Suppressor macrophage (primary cell): ENCODE results near the gene HAAO.

Source experiments
- DNase-seq, 4 experiments: peaks; one replicate each; pipeline ENCODE4 v3.0.0-alpha.2; 2020 to 2022

The HAAO gene

DNA sequence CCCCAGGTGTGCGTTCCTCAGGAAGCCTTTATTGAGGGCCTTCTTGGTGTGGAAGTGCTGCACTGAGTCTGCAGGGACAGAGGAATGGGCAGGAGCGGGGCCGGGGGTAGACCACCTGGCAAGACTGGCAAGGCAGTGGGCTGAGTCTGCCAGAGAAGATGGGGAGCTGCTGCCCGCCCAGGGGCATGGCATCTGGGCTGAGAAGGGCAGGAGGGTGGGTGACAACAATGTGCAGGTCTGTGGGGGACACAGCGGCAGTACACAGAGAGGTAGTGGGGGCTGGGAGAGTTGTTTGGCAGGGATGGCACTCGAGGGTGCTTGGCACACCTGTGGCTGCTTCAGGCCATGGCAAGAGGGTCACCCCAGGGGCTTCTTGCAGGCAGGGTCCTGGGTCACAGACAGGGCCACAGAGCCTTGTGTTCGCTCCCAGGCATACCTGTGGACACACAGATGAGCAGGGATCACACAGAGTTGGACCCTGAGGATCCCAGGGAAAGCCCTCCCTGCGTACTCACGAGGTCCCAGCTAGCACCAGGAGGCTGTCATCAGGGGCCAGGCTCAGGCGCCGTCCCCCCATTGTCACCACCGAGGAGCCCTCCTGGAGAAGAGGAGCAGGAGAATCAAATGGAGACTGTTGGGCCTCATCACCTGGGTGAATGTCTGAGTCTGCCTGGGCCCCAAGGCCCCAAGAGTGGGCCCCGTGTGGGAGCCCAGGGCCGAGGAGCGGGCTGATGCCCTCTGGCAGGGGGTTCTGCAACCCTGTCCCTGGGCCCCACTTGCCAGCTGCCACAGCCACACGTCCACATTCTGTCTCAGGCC is 25.1 kb downstream of the HAAO start:
- DNase-seq = no peak

DNA sequence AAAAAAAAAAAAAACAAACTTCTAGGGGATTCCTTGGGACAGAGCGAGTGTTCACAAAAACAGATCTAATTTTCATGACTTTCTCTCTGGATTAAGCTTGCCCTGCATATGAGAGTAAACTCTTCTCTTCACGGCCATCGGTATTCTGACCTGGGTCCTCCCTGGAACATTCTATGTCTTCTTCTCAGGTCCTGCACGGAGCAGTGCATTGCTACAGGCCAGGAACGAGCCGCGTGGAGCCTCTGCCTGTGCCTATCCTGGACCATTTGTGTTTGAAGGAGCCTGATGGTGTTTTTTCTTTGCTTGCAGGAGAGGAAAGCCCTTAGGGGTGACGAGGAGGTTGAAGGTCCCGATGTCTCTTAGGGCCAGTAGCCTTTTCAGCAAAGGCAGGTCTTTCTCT is 26.7 kb downstream of the HAAO start:
- DNase-seq = no peak

DNA sequence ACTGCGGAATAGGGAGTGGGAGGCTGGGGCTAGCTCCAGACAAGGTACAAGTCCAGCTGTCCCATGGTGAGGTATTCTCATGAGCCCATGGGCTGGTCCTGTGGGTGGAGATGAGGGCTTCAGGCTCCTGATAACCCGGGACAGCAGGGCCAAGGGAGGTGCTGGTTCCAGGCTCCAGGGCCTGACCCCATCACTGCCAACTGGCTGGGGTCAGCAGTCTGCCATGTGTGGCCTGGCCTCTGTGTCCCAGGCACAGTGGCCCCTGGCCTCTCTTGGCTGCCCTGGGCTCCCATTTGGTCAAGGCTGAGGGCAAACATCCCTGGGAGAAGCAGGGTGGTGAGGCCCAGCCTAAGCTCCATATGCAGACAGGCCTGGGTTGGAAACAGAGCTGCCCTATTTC is 27.5 kb downstream of the HAAO start:
- DNase-seq = no peak

GRCh38 chr2:42764096-42764495 is 28.3 kb downstream of the HAAO start, which contains the start of gene OXER1:
TSS of gene OXER1 (minus strand) at chr2:42764135. CDS start at chr2:42764062, 73 bp downstream.
- DNase-seq = peak; percentile 82 to 91 (median 89)

DNA sequence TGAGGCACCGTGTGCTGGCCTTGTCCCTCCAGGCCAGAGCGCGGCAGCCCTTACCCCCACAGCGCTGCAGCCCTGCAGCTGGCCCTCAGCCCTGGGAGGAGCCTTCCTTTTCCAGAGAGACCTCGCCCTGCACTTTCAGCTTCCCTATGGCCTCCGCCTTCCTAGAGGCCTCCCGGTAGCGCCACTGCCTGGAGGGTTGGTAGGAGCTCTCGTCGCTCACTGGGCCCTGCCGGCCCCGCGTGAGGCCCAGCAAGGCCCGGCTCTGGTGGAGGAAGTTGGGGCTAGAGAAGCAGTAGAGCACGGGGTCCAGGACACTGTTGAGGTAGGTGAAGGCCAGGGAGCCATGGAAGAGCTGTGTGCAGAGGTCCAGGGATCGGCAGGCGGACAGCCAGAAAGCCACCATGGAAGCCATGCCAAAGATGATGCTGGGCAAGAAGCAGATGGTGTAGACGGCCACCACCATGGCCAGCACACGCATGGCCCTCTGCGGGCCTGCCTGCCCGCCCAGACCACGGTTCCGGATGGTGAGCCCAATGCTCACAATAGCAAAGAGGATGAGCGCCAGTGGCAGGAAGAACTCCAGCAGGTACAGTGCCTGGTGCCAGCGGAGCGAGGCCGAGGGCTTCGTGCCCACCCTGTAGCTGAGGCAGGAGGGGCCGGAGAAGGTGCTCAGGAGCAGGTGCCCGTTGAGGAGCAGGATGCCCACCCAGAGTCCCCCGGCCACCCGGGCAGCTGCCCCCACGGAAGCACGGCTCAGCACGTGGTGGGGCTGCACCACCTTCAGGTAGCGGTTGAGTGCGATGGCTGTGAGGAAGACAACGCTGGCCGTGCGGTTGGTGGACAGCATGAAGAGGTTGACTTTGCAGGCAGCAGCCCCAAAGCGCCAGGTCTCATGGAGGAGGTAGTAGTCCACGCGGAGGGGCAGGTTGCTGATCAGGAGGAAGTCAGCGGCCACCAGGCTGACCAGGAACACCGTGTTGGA is 29.3 kb downstream of the HAAO start:
- DNase-seq = peak in 1 of 4 experiments; percentile 19

DNA sequence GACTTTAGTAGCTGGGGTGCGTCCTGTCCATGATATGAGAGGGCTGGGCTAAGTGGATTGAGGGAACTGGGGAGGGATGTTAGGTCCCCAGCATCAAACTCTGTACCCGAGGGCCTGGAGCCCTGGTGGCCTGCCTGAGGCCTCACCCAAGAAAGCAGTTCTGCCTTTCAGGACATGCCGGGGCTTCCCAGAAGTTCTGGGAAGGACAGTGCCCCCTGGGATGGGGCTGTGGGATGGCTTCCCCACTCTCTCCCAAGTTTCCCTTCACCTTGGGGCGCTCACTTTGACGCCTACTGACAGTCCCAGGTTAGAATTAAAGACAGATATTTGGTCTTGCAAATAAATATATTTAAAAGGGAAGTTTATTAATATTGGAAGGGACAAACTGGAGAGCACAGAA is 30.2 kb downstream of the HAAO start:
- DNase-seq = no peak

DNA sequence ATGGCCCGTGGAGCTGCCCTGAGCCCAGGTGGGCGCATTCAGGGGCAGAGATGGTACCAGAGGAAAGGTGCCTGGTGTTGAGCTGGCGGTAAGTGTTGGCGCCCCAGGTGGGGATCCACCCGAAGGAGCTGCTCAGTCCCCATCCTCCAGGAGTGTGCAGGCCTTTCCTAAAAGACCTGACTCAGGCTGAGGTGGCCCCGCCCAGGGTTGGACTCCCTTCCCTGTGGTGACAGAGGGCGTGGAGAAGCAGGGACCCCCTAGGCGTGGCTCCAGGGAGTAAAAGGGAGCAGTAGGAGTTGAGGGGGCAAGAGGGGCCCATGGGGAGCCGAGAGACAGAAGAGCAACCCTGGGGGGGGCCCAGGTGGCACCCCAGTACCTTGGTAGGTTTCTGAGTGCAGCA is 30.8 kb downstream of the HAAO start:
- DNase-seq = no peak

DNA sequence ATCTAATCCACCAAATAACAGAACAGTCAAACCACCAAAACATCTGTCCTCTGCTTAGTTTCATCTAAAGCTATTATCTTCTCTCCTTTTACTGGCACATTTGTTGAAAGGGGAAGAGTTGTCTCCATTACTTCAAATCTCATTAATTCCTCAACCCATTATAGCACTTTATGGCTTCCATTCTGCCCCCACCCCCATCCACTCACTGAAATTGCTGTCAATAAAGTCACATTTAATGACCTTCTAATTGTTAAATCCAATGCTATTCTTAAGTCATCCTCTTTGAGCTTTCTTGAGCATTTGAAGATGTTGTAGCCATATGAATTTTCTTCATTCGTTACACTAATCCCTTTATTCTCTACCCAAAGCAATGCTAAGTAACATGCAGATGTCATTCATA is 33.6 kb downstream of the HAAO start:
- no peak for DNase-seq

DNA sequence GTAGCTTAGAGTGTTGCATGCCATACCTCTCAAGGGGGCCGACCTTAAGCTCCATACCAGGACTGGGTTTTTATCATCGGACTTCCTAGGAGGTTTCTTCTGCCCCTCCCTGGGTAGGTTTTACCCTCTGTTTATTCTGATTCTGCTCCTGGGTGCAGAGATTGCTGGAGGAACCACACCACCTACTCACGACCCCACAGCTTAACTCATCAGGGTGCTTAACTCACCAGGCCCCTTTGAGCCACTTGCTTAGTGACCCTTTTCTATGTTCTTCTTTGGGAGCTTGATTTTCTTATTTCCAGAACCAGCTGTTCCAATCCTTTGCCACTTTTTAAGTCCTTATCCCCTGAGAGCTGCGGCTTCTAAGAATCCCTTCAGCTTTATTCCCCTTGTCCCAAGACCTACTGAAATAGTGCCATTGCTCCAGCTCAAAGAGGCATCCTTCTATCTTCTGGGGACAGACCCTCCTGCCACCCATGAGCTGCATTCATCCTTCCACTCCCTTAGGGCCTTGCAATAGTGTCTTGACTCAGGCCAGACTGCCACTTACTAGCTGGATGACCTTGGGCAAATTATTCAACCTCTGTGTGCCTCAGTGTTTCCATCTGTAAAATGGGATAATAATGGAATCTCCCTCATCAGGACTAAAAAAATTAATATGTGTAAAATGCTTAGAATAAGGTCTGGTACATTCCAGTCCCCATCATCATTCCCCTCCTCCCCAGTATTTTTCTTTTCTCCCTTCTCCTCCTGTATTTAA is 34.2 kb downstream of the HAAO start:
- DNase-seq = peak; percentile 38 to 69 (median 58)

- peak in 2 of 4 experiments; percentile 55 to 70 for DNase-seq
Measured at GRCh38 chr2:42756966-42757513, 35.3 kb downstream of the HAAO start.

- DNase-seq = peak in 3 of 4 experiments; percentile 27 to 58 (median 53)
Measured at GRCh38 chr2:42756150-42756775, 36.1 kb downstream of the HAAO start.

DNA sequence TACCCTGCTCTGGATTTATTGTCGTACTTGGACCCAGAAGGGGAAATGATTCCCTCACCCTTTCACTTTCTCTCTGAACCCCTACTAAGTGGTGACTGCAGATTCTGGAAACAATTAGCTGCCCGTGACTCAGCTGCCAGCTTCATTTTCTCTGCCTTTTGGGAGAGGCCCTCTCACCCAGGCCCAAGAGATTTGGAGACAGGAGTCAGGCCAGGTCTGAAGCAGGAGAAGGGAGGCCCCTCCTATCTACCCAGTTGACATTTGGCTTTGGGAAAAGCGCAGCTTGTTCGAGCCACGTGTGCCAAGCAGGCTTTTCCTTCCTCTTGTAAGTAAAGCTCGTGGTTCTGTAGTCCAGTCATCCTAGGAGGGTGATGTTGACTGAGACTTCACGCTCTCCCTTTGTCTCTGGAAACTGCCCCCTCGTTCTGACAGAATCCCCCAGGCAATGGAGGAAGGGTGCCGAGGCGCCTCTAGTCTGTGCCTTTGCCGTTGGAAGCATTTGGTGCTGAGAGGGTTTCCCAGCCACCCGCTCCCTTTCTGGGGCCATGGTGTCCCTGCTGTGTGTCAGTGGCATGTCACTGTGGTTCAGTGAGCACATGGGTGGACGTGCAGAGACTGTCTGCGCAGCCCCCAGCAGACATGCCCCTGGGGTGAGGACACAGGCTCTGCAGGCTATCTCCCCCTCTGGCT is 37.0 kb downstream of the HAAO start:
- peak; percentile 79 to 92 (median 88) for DNase-seq

DNA sequence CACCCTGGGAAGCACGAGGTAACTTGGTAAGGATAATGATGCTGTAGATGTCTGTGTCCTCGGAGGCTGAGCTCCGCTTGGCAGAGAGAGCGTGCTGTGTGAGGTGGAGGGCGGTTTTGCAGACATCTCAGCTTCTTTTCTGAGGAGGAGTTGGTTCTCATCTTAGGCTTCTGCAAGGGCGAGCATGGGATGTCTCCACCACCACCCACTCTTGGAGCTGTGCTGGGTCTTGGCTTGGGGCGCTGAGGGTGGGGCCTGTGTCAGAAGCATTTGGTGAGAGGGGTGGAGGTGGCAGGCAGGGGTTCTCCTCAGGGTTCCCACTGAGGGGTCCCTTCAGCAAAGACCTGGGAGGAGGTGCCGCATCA is 37.6 kb downstream of the HAAO start:
- DNase-seq = peak; percentile 59 to 76 (median 72)

- peak in 2 of 4 experiments; percentile 17 to 27 for DNase-seq
Measured at GRCh38 chr2:42754021-42754775, 38.2 kb downstream of the HAAO start.

GRCh38 chr2:42752816-42753813 is 39.3 kb downstream of the HAAO start:
- peak; percentile 58 to 88 (median 76) for DNase-seq

DNA sequence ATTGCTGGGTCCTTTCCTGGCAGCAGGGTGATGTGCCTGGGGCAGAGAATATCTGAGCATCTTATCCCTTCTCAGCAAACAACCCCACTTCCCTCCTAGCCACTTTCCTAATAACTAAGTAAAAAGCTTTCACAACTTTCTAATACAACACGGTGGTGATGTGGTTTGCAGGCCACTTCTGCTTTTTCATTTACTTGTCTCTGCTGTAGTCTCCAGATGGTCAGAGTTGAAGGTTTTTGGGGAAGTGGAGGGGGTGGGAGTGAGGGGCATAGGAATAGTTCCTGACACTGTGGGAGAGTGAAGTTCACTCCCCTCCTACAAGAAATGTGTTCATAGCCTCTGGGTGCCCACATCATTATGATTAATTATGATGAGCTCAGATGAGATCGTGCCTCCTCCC is 40.1 kb downstream of the HAAO start:
- peak; percentile 89 to 98 (median 94) for DNase-seq

DNA sequence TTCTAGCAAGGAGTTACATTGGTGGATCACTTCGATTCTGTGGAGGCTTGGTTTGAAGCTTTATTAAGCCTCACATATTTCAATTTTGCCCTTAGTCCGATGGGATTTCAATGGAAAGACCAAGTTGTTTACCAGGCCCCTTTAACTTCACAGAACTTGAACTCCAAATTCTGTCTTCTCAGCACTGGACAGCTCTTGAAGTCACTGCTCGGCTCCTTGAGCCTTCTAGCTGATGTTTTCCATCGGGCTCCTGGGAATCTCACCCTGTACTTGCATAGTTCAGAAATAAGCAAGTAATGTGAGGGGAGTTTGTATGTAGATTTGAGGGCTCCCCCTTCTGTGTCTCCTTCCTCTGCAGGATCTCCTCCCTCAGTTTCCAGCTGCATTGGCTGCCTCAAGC is 43.5 kb downstream of the HAAO start:
- no peak for DNase-seq

GRCh38 chr2:42747422-42747821 is 45.0 kb downstream of the HAAO start:
- DNase-seq = no peak

GRCh38 chr2:42744545-42745082 is 47.8 kb downstream of the HAAO start:
- no peak for DNase-seq
